ENCODE data around the gene PEX5L. TPM values are rescaled to one million over a fixed set of nuclear protein-coding genes. Genes with fewer than 3 reads are reported as not detected.

PEX5L gene
- total RNA-seq, 1 donor from 2014 or later = 0.16 TPM

DNA sequence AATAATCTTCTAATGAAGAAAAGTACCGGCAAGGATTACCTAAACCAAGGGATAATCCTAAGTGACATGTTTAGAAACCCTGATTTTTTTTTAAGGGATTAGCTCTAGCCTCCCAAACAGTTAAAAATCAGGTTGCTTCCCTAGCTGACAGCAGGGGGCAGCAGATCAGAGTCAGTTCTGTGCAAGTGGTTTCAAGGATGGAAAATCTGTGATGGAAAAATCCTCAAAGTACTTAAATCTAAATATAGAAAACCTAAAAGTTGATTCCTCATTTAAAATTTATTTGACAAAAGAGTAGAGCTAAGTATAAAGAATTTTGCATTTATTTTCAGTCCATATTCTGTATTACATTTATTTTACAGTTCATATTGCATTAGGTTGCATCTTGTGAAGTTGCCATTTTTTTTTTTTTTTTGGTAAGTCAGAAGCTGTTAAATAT, 107.6 kb downstream of the PEX5L start:
- ATAC-seq (no peak), DNase-seq (ENCODE audit: missing footprints) (no peak)
- intact Hi-C loops (cut with DNase I) = no loop called here

DNA sequence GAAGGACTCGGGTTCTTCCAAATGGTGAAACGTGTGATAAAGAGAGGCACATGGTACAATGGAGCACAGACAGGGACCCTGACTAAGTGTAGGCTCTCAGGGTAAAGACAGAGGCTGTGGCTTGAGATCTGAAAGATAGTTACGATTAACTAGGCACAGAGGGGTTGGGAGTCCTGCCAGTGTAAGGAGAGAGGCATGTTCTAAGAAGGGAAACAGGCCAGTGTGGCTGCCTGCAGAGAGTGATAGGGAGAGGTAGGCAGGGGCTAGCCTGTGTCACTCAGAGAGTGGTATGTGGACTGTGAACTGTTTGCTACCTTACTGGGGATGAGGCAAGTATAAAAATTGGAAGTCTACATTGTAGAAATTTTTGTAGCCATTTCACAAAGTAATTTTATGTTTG, 109.5 kb downstream of the PEX5L start:
- intact Hi-C loops (cut with DNase I) = no loop called here
- no peak for DNase-seq (ENCODE audit: missing footprints)
- no peak for ATAC-seq

DNA sequence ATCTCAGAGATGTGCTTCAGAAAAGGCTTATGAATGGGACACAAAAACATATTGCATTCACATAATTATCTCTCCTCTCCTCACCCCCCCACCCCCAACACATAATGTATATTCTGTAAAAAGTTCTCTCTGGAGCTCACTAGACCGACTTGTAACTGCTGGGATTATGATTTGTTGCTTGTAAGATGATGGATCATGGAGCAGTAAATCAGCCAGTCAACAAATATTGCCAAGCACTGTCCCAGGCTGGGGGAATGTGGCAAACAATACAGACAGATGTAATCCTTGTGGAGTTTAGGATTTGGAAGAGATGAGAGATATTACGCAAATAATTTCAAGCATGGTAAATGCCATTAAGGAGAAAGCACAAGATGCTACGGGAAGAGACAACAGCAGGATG, 114.8 kb downstream of the PEX5L start:
- DNase-seq (ENCODE audit: missing footprints) = no peak
- intact Hi-C loops (cut with DNase I) = no loop called here
- ATAC-seq = no peak

DNA sequence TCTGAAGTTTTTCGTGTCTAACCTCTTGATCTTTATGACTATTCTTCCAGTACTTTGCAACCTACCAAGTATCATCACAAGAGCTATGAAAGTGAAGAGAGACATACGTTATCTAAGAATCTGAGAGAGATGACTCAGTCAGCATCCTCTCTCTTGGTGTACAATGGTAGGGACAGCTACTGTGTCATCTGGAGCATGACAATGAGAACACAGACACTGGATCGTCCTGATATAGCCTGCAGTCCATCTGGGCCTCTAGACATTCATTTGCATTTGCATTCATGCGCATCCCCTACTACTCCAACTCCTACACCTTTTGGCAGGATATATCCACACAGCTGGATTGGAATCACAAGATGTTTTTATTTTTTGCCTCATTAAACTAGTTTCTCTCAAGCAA, 115.2 kb downstream of the PEX5L start:
- DNase-seq (ENCODE audit: missing footprints) (no peak), ATAC-seq (no peak)
- intact Hi-C loops (cut with DNase I) = no loop called here

DNA sequence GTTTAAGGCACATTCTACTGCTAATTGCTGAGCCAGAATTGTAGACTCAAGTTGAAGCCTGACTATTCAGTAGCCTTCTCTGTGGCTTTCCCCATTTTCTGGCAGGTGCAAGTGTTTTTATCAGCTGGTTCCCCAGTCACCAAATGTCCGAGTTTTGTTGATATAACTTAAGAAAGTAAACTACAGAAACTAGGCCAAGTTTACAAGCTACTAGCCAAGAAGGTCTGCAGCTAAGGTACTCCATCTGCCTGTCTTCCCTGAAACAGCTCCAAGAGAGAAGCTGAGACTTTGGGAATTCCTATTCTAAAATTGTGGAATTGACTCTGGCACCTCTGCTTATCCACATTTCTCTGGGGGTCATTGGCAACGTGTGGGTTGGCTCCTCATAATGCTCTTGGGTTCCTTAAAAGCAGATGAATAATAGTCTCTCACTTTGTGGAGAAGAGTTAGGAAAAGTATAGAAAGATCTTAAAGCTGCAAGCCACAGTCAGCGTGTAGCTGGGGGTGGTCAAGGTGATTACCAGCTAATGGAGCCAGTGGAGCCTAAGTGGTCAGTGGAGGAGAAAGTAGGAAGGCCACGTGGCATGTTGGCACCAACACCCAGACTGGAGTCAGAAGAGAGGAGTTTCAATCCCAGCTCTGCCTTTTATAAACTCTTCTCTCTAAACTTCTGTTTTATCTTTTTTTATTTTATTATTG, 128.8 kb downstream of the PEX5L start:
- ATAC-seq (no peak), DNase-seq (ENCODE audit: missing footprints) (no peak)
- intact Hi-C loops (cut with DNase I) = no loop called here

DNA sequence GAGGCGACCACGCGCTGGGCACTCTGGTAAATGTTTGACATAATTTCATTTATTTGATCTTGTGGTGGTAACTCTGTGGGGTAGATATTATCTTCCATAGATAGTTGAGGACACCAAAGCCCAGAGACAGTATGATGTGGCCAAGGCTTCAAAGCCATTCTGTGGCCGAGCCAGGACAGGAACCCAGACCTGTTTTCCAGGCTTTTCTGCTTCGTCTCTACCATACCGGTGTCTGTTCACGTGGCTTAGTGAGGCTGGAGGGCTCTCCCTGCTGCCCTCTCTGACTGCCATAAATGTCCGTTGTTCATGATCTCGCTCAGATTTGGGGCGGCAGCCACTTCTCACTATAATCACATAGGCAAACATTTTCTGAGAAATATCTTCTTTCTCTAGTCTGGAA, 134.7 kb downstream of the PEX5L start:
- ATAC-seq (no peak), DNase-seq (ENCODE audit: missing footprints) (no peak)
- intact Hi-C loops (cut with DNase I) = no loop called here

DNA sequence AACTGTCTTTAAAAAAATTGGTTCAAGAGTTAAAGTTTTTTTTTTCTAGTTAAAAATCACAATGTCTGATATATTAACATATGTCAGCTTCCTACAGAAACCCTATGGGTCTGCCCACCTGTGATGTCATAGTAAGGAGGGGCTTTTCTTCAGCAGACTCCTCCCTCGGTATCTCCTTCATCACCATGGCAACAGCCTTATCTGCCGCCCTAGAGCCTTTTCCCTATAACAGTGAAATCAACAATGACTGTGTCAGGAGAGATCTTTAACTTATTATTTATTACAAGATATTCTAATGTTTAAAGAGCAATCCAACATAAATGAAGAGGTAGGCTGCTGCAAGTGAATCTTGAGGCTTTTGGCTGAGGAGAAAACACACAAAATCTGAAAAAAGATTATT, 138.7 kb downstream of the PEX5L start:
- ATAC-seq (no peak), DNase-seq (ENCODE audit: missing footprints) (no peak)
- intact Hi-C loops (cut with DNase I) = no loop called here

DNA sequence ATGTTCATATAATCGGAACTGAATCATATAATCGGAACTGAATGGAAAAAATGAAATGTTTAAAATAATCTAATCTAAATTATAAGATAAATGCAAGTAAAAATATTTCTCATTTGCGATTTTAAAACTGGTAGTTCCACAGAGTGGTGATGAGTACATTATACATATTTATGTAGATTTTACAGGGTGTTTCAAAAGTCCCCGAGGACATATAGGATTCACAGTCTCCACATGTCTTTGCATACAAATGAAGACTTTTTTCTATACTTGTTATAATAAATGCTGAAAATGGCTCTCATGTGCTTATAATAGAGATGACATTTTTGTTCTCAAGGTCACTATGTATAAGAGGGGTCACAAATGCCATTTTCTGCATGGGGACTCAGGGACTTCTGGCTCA, 139.5 kb downstream of the PEX5L start:
- intact Hi-C loops (cut with DNase I) = no loop called here

DNA sequence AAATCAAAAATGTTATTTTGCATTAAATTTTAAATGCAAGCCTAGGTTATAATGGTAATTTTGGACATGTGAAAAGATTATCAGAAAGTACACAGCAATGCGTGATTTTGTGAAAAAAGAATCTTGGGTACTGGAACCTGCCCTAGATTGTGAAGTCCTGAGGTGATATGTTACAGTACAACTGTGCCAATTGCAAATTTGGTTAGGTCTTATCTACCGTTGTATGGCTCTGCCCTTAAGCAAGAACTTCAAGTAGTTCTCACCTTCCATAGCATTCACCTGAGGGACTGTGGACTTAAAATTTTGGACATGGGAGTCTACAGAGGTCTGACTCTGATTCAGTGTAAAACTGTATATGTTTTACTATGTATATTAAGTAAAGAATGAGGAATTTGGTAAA, 140.2 kb downstream of the PEX5L start:
- ATAC-seq = no peak
- intact Hi-C loops (cut with DNase I) = no loop called here
- DNase-seq (ENCODE audit: missing footprints) = no peak

More for the DNA sequence above, 139.5 kb downstream of the PEX5L start:
- ATAC-seq (no peak), DNase-seq (ENCODE audit: missing footprints) (no peak)

DNA sequence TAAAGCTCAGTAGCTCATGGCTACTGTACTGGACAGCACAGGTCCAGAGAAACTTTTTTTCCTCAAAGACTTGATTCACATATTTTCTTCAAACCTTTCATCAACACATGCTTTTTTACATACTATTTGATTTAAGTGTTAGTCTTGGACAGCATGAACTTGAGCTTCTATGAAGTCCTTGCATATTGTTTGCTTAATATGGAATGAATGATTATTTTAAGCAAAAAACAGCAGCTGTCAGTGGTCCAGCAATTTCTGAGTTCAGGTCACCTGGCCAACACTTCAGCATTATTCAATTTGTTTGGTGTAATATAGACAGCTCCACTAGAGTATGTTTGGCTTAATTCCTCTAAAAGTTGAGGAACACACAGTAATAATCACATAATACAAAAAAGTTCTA, 141.4 kb downstream of the PEX5L start:
- intact Hi-C loops (cut with DNase I) = no loop called here
- no peak for DNase-seq (ENCODE audit: missing footprints)
- no peak for ATAC-seq

DNA sequence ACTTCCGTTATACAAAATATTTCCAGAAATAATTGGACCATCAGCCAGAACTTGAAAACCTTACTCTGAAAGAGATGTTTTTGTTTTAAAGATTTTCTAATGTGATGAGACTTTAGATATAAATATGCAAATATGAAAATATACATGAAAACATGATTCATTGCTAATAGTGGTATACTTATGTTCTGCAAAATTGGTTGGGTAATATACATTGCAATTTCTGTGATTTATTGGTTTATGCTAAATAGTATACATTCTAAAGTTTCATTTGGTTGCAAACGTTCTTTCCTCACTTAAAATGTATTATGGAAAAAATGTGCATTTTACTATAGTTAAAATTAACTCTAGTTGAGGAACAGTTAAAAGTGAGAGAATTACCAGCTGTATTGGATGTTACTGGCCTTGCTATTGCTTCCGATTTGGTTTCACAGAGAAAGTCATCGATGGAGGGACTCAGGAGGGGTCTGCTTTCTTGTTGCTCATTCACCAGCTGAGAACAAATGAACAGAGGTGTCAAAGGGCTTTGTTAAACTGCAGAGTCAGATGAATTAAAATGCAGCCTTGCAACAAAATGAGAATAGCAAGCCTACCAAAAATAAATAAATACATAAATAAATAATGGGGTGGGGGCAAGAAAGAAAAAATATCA, 149.3 kb downstream of the PEX5L start:
- ATAC-seq (no peak), DNase-seq (ENCODE audit: missing footprints) (no peak)
- intact Hi-C loops (cut with DNase I) = no loop called here

DNA sequence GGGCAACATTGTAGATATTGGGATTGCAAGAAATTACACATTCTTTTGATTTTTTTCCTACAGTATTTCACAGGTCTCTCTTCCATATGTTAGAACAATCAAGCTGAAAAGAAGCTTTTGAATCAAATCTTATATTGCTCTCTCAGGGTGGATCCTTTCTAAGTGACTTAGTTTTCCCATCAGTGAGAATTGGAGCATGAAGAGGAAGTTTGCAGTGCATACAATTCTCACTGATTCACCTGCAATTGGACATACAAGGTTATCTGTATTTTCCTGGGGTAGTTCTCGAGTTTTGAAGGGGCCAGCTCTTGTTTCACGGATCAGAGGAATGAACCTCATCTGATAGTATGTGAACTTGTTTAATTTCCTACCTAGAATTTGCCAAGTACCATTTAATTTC, 150.8 kb downstream of the PEX5L start:
- ATAC-seq (no peak), DNase-seq (ENCODE audit: missing footprints) (no peak)
- intact Hi-C loops (cut with DNase I) = no loop called here

DNA sequence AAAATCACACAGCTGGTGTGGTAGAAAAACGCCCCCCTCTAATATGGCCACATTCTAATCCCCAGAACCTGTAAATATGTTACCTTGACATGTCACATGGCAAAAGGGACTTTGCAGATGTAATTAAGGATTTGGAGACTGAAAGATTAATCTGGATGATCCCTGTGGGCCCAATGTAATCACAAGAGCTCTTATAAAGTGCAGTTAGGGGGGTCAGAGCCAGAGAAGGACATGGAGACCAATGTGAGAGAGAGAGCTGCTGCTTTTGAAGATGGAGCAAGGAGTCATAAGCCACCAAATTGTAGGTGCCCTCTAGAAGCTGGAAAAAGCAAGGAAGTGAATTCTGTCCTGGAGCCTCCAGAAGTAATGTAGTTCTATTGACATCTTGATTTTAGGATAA, 152.6 kb downstream of the PEX5L start:
- DNase-seq (ENCODE audit: missing footprints) = no peak
- intact Hi-C loops (cut with DNase I) = no loop called here
- no peak for ATAC-seq

DNA sequence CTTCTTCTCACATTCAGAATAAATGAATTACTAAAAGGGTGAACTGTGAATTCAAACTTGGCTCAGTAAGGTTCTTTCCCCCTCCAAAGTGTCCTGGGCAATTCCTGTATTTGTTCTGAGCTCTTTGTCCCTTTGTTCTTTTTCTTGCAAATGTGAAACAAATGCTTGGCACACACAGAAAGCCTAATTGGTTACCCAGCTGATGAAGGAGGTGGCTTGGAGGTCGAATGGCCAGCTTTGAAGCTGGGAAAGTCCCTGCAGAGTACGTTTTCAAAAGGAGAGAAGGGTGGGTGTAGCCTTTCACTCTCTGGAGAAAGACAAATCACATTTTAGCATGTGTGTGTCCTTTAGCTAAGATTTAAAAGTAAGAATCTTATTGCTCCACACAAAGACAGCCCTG, 154.4 kb downstream of the PEX5L start:
- no peak for DNase-seq (ENCODE audit: missing footprints)
- ATAC-seq = no peak
- intact Hi-C loops (cut with DNase I) = no loop called here

DNA sequence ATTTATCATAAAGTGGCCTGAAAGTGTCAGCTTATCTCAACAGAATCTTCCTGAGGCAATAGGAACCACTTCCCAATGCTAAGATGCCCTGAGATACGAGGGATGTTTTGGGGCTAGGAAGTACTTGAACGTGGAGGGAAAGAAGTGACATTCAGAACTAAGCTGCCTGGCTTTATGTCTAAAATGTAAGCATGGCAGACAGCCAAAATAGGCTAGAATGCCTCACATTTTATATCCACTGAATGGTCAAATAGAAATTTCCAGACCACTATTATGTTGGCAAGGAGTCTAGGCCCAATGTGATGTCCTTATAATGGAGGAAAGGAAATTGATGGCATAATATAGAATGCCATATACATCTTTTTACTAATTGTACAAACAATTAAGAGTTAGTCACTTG, 154.9 kb downstream of the PEX5L start:
- intact Hi-C loops (cut with DNase I) = no loop called here
- ATAC-seq (no peak), DNase-seq (ENCODE audit: missing footprints) (no peak)

DNA sequence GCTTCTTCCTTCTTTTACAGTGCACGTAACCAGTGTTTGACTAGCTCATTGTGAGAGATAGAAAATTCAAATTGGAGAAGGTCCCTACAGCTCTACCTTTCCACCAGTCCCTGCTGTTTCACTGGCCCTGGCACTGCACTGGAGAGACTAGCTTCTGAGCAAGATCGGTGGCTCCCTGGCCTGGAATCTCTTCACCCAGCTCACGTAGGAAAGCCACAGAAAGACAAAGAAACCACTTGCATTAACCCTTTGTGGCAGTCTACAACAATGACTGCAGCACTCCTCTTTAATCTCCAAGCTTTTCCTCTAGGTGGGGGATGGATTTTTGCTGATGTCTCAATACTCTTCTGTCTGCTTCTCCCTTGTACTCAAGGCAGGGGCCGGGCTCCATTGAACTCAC, 155.9 kb downstream of the PEX5L start:
- intact Hi-C loops (cut with DNase I) = no loop called here
- DNase-seq (ENCODE audit: missing footprints) = no peak
- ATAC-seq = no peak

DNA sequence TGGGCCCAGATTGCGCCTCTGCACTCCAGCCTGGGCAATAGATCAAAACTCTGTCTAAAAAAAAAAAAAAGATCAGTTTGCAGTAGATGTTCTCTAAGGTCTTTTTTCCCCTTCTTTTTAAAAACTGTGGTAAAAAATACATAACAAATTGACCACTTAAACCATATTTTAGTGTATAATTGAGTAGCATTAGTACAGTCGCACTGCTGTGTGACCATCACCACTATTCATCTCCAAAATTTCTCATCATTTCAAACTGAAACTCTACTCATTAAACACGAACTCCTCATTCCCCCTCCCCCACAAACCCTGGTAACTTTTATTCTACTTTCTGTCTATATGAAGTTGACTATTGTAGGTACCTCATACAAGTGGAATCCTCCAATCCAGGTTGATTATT, 160.3 kb downstream of the PEX5L start:
- intact Hi-C loops (cut with DNase I) = no loop called here
- ATAC-seq (no peak), DNase-seq (ENCODE audit: missing footprints) (no peak)

DNA sequence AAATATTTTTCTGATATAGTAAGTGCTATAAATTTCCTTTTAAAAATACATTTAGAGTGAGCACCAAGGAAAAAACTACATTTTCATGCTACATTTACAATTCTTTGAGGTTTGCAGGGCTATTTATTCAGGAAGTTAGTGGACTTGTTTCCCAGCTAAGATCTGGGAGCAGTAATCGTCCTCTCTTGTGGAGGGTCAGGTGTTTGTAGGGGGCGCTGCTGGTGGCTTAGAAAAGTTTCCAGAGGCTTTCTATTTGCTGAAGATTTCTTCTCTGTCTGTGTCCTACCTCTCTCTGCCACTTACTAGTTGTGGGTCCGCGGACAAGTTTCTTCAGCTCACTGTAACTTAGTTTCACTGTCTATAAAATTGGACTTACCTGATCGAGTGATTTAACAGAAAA, 163.9 kb downstream of the PEX5L start:
- intact Hi-C loops (cut with DNase I) = no loop called here
- ATAC-seq (no peak), DNase-seq (ENCODE audit: missing footprints) (no peak)

DNA sequence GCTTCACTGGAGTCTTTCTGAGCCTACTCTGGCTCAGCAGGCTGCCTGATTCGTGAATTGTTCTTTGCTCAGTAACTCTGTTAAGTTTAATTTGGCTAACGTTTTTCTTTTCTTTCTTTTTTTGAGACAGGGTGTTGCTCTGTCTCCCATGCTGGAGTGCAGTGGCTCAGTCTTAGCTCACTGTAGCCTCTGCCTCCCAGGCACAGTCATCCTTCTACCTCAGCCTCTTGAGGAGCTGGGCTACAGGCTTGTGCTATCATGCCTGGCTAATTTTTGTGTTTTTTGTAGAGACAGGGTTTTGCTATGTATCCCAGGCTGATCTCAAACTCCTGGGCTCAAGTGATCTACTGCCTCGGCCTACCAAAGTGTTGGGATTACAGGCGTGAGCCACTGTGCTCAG, 165.0 kb downstream of the PEX5L start:
- intact Hi-C loops (cut with DNase I) = no loop called here

DNA sequence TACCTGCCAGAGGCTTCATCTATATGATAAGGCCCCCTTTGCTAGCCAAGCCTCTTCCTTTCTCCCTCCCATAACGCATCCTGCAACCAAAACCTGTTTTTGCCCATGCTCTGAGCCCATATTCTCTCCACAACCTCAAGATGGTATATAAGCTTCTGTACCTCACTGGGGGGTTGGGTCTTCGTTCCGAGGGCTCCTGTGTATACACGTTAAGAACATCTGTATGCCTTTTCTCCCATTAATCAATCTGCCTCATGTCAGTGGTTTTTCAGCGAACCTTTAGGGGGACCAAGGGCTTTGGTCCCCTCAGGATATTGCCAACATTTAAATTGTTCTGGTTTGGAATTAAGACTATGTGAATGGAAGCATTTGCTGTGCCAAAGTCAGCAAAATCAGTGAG, 168.0 kb downstream of the PEX5L start:
- ATAC-seq = no peak
- intact Hi-C loops (cut with DNase I) = no loop called here
- DNase-seq (ENCODE audit: missing footprints) = no peak

More for the DNA sequence above, 165.0 kb downstream of the PEX5L start:
- no peak for DNase-seq (ENCODE audit: missing footprints)
- ATAC-seq = no peak

DNA sequence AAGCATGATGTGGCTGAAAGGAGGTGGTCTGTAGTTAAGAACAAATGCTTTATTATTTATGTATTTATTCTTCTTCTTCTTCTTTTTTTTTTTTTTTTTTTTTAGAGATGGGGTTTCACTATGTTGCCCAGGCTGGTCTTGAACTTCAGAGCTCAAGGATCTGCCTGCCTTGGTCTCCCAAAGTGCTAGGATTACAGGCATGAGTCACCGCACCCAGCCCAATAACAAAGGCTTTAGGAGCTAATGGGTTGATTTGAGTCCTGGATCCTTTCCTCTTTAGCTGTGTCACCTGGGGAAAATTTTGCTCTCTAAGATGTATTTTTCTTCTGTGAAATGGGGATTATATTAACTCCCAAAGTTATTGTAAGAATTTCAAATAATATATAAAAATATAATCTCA, 168.8 kb downstream of the PEX5L start:
- no peak for DNase-seq (ENCODE audit: missing footprints)
- ATAC-seq = no peak
- intact Hi-C loops (cut with DNase I) = no loop called here
